ENCODE measurements around the gene KRTAP4-2. TPM values are rescaled to one million over a fixed set of nuclear protein-coding genes. Genes with fewer than 3 reads are reported as not detected.
"Not testable (repeated sequence)": the region's sequence is repeated elsewhere in the genome, so short reads cannot be mapped to it uniquely, and the experiment has no call there.

KRTAP4-2 gene
- total RNA-seq, 3 donors from 2014 or later, result not detected

GRCh38 chr17:41153856-41154255, 24.2 kb downstream of the KRTAP4-2 start:
- H3K4me3 ChIP-seq, result no peak overlapping the region
- DNase-seq, result no peak
- intact Hi-C loops (cut with DNase I, micrococcal nuclease), result no loop called here
- H3K9me3 ChIP-seq, result no peaks in the 10 kb centered on the region
- no peaks in the 10 kb centered on the region for H3K36me3 ChIP-seq (ENCODE audit: low read depth)
- TF ChIP-seq CTCF (IDR thresholded peaks at IDR 0.05), result no peak
- ATAC-seq, result no peak
- no peaks in the 10 kb centered on the region for H3K4me1 ChIP-seq (ENCODE audit: low read depth)

- intact Hi-C loops (cut with DNase I, micrococcal nuclease), result no loop called here
- no peaks in the 10 kb centered on the region for H3K36me3 ChIP-seq (ENCODE audit: low read depth)
- no peak for ATAC-seq
- no peaks in the 10 kb centered on the region for H3K4me1 ChIP-seq (ENCODE audit: low read depth)
- H3K9me3 ChIP-seq, result no peaks in the 10 kb centered on the region
- no peak overlapping the region for H3K4me3 ChIP-seq
- DNase-seq, result no peak
- TF ChIP-seq CTCF (IDR thresholded peaks at IDR 0.05), result no peak
Measured at GRCh38 chr17:41151525-41151924, 26.5 kb downstream of the KRTAP4-2 start.

GRCh38 chr17:41150026-41150425, 28.0 kb downstream of the KRTAP4-2 start:
- H3K36me3 ChIP-seq (ENCODE audit: low read depth), result no peaks in the 10 kb centered on the region
- TF ChIP-seq CTCF (IDR thresholded peaks at IDR 0.05), result no peak
- ATAC-seq, result no peak
- H3K4me3 ChIP-seq, result no peak overlapping the region
- intact Hi-C loops (cut with DNase I, micrococcal nuclease), result no loop called here
- no peaks in the 10 kb centered on the region for H3K9me3 ChIP-seq
- H3K4me1 ChIP-seq (ENCODE audit: low read depth), result no peaks in the 10 kb centered on the region
- DNase-seq, result no peak

- Histone ChIP-seq H3K4me3 (no peak within 1 kb of the TSS), H3K9me3 (no peaks in the 10 kb centered on the region), H3K36me3 (ENCODE audit: low read depth) (no peaks in the 10 kb centered on the region), H3K4me1 (ENCODE audit: low read depth) (no peaks in the 10 kb centered on the region)
- ATAC-seq, result no peak
- DNase-seq, result no peak
- TF ChIP-seq CTCF (IDR thresholded peaks at IDR 0.05), result no peak
- intact Hi-C loops (cut with DNase I, micrococcal nuclease), result no loop called here
Measured at GRCh38 chr17:41149652-41149985, 28.4 kb downstream of the KRTAP4-2 start, which contains the start of gene KRTAP4-5. Gene KRTAP4-5, minus strand, starts transcription at chr17:41149825. Its CDS starts 58 bp downstream, at chr17:41149767.

GRCh38 chr17:41148971-41149651, 28.9 kb downstream of the KRTAP4-2 start:
- H3K36me3 ChIP-seq (ENCODE audit: low read depth); intact Hi-C loops (cut with DNase I, micrococcal nuclease); ATAC-seq; H3K9me3 ChIP-seq; H3K4me3 ChIP-seq; DNase-seq; H3K4me1 ChIP-seq (ENCODE audit: low read depth): not testable (repeated sequence)

- no peak overlapping the region for H3K4me3 ChIP-seq
- H3K4me1 ChIP-seq (ENCODE audit: low read depth), result no peaks in the 10 kb centered on the region
- ATAC-seq (no peak), DNase-seq (no peak)
- no peaks in the 10 kb centered on the region for H3K36me3 ChIP-seq (ENCODE audit: low read depth)
- peaks cover 10% of the 10 kb centered on the region for H3K9me3 ChIP-seq
- no peak for TF ChIP-seq CTCF (IDR thresholded peaks at IDR 0.05)
- intact Hi-C loops (cut with DNase I, micrococcal nuclease), result no loop called here
Measured at GRCh38 chr17:41147531-41148204, 30.4 kb downstream of the KRTAP4-2 start.

All from mucosa of descending colon (tissue), 3 donors.